ENCODE measurements around the gene PDE6H.

The PDE6H gene

DNA sequence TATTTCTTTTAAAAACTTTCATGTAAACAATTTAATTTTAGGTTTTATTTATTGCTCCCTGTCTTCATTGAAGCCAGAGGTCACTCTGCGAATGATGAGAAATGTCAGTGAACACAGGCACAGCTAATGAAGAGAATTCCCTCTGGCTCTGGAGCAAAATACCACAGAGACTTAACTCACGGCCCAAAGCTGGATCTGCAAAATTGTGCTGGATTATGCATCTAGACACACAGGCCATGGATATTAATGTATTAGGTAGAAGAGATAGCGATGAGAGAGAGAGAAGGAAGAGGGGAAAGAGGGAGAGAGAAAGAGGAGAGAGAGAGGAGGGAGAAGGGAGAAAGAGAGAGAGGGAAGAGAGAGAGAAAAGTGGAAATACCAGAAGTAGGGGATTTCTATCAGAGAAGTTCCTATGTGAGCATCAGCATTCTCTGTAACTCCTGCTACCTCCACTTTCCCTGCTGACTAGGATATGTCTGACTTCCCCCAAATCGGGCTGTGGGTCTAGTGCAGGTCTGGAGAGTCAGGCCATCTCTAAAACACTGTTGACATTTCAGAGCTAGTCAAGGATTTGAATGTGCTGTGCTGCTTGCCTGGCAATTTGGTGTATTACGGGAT is 15.2 kb upstream of the PDE6H start:
- no peak for TF ChIP-seq CTCF (conservative IDR thresholded peaks at IDR 0.05)
- no peak overlapping the region for H3K27ac ChIP-seq

DNA sequence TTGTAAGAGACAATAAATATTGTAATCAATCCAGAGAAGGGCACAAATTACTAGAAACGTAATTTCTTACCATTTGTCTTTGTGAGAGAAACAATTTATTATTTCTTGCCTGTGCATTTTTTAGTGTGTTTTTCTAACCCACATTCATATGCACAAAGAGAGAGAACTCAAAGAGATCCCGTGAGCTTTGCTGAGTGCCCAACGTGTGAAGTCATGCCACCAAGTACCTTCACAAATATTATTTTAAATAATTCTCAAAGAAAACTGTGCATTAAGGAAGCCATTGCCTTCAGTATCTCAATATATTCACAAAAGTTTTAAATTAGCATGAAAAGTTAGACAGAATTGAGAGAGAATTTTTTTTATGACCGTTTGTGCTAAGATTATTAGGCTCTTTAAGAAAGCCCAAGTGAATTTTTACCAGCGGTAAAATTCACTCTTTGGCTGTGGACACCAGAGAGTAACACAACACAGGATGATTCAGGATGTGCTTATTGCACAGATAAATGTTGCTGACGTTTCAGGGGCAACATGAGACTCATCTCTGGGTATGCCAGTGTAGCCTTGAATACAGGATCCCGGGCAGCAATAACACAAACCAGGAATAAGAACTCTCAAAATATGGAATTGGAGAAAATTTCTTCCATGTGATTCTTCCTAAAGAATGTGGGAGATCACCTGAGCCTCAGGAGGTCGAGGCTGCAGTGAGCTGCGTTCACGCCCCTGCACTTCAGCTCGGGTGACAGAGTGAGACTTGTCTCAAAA is 14.3 kb upstream of the PDE6H start:
- no peak for TF ChIP-seq CTCF (conservative IDR thresholded peaks at IDR 0.05)
- no peak overlapping the region for H3K27ac ChIP-seq

DNA sequence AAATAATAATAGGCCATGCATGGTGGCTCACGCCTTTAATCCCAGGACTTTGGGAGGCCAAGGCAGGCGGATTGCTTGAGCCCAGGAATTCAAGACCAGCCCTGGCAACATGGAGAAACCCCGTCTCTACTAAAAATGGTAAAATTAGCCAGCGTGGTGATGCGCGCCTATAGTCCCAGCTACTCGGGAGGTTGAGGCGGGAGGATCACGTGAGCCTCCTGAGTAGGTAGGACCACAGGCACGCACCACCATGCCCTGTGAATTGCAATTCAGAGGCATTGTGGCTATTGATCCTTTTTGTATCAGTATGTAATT is 13.8 kb upstream of the PDE6H start:
- no peak for TF ChIP-seq CTCF (conservative IDR thresholded peaks at IDR 0.05)
- H3K27ac ChIP-seq: no peak overlapping the region

DNA sequence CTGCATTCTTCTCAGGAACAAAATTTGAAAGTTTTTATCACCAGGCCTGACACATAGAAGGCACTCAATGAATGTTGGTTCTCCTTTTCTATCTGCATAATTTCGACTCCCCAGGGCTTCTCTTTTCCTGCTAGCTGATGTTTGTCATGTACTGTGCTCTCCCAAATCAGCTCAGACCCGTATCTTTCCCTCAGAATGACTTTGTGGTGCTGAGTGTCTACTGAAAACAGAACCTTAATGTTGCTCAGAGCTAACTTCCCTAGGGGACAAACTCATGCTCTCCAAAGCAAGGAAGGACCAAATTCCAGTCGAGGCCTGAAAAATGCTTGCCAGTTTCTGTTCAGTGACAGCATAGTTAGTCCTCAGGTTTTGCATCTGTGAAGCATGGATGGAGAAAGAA is 13.4 kb upstream of the PDE6H start:
- H3K27ac ChIP-seq: no peak overlapping the region
- TF ChIP-seq CTCF (conservative IDR thresholded peaks at IDR 0.05): no peak

- TF ChIP-seq CTCF (conservative IDR thresholded peaks at IDR 0.05): no peak
- peak overlapping the region; percentile 78; the same call in 1 of the 2 replicates for H3K27ac ChIP-seq
These were observed 12.8 kb upstream of the PDE6H start for GRCh38 chr12:14959916-14960496.

DNA sequence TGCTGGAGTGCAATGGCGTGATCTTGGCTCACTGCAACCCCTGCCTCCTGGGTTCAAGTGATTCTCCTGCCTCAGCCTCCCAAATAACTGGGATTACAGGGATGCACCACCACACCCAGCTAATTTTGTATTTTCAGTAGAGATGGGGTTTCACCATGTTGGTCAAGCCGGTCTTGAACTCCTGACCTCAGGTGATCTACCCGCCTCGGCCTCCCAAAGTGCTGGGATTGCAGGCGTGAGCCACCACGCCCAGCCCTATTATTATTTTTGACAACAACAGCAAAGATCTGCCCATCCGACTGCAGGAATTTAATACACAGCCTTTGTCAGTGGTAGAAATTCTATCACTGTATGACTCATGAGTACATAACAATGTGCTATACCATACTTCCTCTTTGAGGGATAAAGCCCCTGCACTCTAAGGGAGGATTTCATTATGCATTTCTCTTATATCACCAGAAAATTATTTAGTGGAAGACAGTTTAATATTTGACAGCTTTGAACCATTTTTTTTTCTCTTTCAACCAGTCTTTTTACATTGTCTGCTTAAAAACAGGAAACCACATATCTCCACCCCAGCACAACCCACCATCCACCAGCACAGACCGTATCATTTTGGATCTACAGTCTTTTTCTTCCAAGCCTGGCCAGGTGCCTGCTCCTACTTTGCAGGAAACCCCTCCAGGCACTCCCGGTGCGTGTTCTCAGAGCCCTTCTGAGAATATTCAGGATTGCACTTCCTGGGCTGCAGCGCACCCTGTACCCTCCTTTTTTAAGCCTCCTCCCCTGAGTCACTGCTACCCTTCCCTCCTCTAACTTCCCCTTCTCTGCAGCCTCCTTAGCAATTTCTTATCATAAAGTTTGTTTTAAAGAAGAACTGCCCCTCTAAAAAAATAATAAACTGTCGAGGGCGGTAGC is 12.0 kb upstream of the PDE6H start:
- TF ChIP-seq CTCF (conservative IDR thresholded peaks at IDR 0.05): no peak
- peak overlapping the region; percentile 78 for H3K27ac ChIP-seq
